Measurements from ENCODE around the gene TRAPPC11.

DNA sequence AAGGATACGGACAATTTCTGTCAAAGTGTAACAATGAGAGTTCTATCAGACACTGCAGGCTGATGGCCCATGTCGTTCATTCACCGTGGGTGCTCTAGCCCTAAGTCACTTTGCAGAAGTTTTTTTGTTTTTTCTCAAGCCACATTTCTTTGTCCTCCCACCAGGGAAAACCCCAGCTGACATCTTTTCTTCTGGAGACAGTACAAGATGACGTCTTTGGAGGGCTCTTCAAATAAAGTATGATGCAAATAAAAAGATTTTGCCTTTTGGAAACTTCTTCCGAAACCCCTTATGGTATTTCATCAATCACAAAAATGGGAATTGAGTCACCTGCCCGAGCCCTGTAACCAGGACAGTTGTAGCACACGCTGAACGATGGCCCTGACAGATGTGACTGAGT lies 73.2 kb downstream of the TRAPPC11 start:
- TF ChIP-seq, protein P1, sequence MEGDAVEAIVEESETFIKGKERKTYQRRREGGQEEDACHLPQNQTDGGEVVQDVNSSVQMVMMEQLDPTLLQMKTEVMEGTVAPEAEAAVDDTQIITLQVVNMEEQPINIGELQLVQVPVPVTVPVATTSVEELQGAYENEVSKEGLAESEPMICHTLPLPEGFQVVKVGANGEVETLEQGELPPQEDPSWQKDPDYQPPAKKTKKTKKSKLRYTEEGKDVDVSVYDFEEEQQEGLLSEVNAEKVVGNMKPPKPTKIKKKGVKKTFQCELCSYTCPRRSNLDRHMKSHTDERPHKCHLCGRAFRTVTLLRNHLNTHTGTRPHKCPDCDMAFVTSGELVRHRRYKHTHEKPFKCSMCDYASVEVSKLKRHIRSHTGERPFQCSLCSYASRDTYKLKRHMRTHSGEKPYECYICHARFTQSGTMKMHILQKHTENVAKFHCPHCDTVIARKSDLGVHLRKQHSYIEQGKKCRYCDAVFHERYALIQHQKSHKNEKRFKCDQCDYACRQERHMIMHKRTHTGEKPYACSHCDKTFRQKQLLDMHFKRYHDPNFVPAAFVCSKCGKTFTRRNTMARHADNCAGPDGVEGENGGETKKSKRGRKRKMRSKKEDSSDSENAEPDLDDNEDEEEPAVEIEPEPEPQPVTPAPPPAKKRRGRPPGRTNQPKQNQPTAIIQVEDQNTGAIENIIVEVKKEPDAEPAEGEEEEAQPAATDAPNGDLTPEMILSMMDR (conservative IDR thresholded peaks at IDR 0.05; ENCODE audit: low read depth, low read length): no peak
- TF ChIP-seq, protein P2, sequence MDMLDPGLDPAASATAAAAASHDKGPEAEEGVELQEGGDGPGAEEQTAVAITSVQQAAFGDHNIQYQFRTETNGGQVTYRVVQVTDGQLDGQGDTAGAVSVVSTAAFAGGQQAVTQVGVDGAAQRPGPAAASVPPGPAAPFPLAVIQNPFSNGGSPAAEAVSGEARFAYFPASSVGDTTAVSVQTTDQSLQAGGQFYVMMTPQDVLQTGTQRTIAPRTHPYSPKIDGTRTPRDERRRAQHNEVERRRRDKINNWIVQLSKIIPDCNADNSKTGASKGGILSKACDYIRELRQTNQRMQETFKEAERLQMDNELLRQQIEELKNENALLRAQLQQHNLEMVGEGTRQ (IDR thresholded peaks at IDR 0.05; ENCODE audit: low read depth, low read length): no peak
- TF ChIP-seq SMC3 (IDR thresholded peaks at IDR 0.05; ENCODE audit: low read depth, low read length) (no peak), CEBPB (IDR thresholded peaks at IDR 0.05; ENCODE audit: low read depth, low read length) (no peak), RCOR1 (IDR thresholded peaks at IDR 0.05; ENCODE audit: insufficient replicate concordance, low read length) (no peak), RAD21 (IDR thresholded peaks at IDR 0.05; ENCODE audit: low read length) (no peak), NFE2L2 (IDR thresholded peaks at IDR 0.05; ENCODE audit: low read depth, low read length) (no peak)
- TF ChIP-seq, protein P3, sequence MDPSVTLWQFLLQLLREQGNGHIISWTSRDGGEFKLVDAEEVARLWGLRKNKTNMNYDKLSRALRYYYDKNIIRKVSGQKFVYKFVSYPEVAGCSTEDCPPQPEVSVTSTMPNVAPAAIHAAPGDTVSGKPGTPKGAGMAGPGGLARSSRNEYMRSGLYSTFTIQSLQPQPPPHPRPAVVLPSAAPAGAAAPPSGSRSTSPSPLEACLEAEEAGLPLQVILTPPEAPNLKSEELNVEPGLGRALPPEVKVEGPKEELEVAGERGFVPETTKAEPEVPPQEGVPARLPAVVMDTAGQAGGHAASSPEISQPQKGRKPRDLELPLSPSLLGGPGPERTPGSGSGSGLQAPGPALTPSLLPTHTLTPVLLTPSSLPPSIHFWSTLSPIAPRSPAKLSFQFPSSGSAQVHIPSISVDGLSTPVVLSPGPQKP (IDR thresholded peaks at IDR 0.05; ENCODE audit: borderline replicate concordance, low read depth, low read length): no peak
